Tongue (tissue), 3 donors: ENCODE results near the gene NUDT8. TPM values are rescaled to one million over a fixed set of nuclear protein-coding genes. Genes with fewer than 3 reads are reported as not detected.

ENCODE experiments used
- DNase-seq: peaks from one replicate; pipeline ENCODE4 v3.0.0-alpha.2; 2015
- small RNA-seq: library from RNA; depleted of rRNA; stranded (forward); fragments of <200 nt; gene quantifications from one replicate; pipeline ENCODE3, GENCODE V24; 2014; ENCODE audit warnings: low replicate concordance
- total RNA-seq: library from RNA; depleted of rRNA; stranded (reverse); fragments of >200 nt; gene quantifications from one replicate; pipeline ENCODE4 v1.2.3, GENCODE V29; 2014

Gene NUDT8
- total RNA-seq, 1 donor from 2014 or later: 4.9 TPM

GRCh38 chr11:67588136-67588503 is 41.6 kb downstream of the NUDT8 start:
- DNase-seq: no peak

DNA sequence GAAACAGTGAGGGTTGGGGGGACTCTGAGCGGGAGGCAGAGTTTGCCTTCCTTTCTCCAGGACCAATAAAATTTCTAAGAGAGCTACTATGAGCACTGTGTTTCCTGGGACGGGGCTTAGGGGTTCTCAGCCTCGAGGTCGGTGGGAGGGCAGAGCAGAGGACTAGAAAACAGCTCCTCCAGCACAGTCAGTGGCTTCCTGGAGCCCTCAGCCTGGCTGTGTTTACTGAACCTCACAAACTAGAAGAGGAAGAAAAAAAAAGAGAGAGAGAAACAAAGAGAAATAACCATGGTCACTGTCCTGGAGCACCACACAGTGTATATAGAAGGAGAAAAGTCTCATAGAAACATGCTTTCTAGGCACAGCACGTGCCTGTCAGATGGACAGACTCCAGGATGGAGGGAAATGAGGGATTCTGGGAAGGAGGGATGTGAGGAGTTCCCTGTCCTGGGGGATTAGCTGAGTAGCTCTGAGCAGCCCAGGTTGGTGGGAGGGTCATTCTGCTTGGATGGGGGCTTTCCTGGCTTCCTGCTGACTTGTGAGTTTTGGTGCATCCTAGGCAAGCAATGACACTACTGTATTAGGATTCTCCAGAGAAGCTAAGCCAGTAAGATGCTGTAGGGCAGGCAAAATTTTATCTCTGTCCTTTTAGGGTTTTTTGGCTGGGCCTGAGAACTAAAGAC is 43.0 kb downstream of the NUDT8 start:
- DNase-seq: no peak

- DNase-seq: no peak
Observed at GRCh38 chr11:67585911-67586310, 43.8 kb downstream of the NUDT8 start.

DNA sequence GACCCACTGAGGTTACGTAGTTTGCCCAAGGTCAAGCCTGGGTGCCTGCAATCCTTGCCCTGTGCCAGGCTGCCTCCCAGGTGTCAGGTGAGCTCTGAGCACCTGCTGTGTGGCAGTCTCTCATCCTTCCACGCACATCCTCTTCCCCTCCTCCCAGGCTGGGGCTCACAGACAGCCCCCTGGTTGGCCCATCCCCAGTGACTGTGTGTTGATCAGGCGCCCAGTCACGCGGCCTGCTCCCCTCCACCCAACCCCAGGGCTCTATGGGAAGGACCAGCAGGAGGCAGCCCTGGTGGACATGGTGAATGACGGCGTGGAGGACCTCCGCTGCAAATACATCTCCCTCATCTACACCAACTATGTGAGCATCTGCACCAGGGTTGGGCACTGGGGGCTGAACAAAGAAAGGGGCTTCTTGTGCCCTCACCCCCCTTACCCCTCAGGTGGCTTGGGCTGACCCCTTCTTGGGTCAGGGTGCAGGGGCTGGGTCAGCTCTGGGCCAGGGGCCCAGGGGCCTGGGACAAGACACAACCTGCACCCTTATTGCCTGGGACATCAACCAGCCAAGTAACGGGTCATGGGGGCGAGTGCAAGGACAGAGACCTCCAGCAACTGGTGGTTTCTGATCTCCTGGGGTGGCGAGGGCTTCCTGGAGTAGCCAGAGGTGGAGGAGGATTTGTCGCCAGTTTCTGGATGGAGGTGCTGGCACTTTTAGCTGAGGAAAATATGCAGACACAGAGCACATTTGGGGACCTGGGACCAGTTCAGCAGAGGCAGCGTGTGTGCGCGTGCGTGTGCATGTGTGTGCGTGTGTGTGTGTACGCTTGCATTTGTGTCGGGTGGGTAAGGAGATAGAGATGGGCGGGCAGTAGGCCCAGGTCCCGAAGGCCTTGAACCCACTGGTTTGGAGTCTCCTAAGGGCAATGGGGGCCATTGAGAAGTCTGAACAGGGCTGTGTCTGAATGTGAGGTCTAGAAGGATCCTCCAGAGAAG is 44.6 kb downstream of the NUDT8 start:
- no peak for DNase-seq

- peak; percentile 82 for DNase-seq
Observed at GRCh38 chr11:67584205-67584880, 45.4 kb downstream of the NUDT8 start.

DNA sequence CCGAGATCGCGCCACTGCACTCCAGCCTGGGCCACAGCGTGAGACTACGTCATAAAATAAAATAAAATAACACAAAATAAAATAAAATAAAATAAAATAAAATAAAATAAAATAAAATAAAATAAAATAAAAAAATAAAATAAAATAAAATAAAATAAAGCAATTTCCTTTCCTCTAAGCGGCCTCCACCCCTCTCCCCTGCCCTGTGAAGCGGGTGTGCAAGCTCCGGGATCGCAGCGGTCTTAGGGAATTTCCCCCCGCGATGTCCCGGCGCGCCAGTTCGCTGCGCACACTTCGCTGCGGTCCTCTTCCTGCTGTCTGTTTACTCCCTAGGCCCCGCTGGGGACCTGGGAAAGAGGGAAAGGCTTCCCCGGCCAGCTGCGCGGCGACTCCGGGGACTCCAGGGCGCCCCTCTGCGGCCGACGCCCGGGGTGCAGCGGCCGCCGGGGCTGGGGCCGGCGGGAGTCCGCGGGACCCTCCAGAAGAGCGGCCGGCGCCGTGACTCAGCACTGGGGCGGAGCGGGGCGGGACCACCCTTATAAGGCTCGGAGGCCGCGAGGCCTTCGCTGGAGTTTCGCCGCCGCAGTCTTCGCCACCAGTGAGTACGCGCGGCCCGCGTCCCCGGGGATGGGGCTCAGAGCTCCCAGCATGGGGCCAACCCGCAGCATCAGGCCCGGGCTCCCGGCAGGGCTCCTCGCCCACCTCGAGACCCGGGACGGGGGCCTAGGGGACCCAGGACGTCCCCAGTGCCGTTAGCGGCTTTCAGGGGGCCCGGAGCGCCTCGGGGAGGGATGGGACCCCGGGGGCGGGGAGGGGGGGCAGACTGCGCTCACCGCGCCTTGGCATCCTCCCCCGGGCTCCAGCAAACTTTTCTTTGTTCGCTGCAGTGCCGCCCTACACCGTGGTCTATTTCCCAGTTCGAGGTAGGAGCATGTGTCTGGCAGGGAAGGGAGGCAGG is 46.2 kb downstream of the NUDT8 start, which contains the start of gene GSTP1:
Gene GSTP1, plus strand, starts transcription at position 566 of the 958 bp plus-strand sequence. Its CDS starts 32 bp downstream, at position 598.
- DNase-seq: peak; percentile 97

DNA sequence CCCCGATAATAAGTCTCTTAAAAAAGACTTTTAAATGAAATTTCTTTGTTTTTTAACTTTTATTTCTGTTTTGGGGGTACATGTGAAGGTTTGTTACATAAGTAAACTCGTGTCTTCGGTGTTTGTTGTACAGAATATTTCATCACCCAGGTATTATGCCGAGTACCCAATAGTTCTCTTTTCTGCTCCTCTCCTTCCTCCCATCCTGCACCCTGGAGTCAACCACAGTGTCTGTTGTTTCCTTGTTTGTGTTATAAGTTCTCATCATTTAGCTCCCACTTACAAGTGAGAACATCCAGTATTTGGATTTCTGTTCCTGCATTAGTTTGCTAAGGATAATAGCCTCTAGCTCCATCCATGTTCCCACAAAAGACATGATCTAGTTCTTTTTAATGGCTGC is 47.7 kb downstream of the NUDT8 start:
- no peak for DNase-seq

DNA sequence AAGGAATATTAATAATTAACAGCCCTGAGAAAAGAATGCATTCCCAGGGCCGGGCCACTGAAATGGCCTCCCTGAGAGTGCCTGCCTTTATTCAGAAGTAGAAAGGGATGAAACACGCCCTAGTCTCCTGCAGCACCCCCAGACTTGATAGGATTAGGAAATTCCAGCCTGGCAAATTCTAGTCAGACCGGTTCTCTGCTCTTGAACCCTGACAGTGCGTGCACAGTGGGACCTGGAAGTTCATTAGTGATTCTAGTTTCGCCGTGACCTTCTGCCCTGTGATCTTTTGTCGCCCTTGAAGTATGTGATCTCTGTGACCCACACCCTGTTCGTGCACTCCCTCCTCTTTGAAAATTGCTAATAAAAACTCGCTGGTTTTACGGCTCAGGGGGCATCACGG is 48.3 kb downstream of the NUDT8 start:
- DNase-seq: peak; percentile 17

DNA sequence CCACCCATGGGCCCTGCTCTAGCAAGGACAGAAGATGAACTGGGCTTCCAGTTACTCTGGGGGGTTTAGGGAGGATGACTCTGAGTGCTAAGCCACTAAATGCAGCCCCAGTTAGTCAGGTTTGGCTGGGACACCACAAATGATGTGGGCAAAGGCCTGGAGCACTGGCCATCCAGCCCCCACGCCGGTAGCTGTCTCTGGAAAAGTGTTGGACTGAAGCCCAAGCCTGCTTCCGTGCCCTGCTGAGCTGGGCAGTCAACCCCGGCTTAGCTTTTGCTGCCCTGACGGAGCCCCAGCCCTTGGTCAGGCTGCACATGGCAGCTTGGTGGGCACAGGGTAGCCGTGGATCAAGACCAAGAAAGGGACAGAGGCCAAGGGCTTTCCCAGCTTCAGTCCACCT is 51.8 kb downstream of the NUDT8 start:
- no peak for DNase-seq

Small RNAs within 50 kb of the gene (small RNA-seq; reads per million reads assigned to genes)
- not detected for gene AP003385.3

Other genes with a start within 250 kb of the NUDT8 start
- 13.3 TPM for gene RAD9A, start 238.0 kb downstream of the NUDT8 start, total RNA-seq
- gene PPP1CA, start 228.1 kb downstream of the NUDT8 start, total RNA-seq: 121 TPM
- 1.0 TPM for gene TBC1D10C, start 225.9 kb downstream of the NUDT8 start, total RNA-seq
- gene CARNS1, start 214.3 kb downstream of the NUDT8 start, total RNA-seq: 39.0 TPM
- 65.2 TPM for gene RPS6KB2, start 201.4 kb downstream of the NUDT8 start, total RNA-seq
- gene PTPRCAP, start 192.3 kb downstream of the NUDT8 start, total RNA-seq: 1.2 TPM
- 45.0 TPM for gene CORO1B, start 186.5 kb downstream of the NUDT8 start, total RNA-seq
- gene GPR152, start 177.2 kb downstream of the NUDT8 start, total RNA-seq: not detected
- gene CABP4, start 174.6 kb downstream of the NUDT8 start, total RNA-seq: 1.1 TPM
- gene TMEM134, start 160.7 kb downstream of the NUDT8 start, total RNA-seq: 83.5 TPM
- 42.2 TPM for gene AIP, start 146.9 kb downstream of the NUDT8 start, total RNA-seq
- gene PITPNM1, start 124.6 kb downstream of the NUDT8 start, total RNA-seq: 17.1 TPM
- gene CDK2AP2, start 121.8 kb downstream of the NUDT8 start, total RNA-seq: 10.3 TPM
- not detected for gene CABP2, start 106.5 kb downstream of the NUDT8 start, total RNA-seq
- gene GSTP1, start 46.1 kb downstream of the NUDT8 start, total RNA-seq: 431 TPM
- 273 TPM for gene NDUFV1, start 23.0 kb downstream of the NUDT8 start, total RNA-seq
- gene TBX10, start 9.8 kb upstream of the NUDT8 start, total RNA-seq: not detected
- gene ACY3, start 20.8 kb upstream of the NUDT8 start, total RNA-seq: not detected
- 3.3 TPM for gene ALDH3B2, start 44.7 kb upstream of the NUDT8 start, total RNA-seq